Mucosa of rectum (tissue), 2 donors: ENCODE measurements around the gene D2HGDH.
"Not testable (repeated sequence)": the region's sequence is repeated elsewhere in the genome, so short reads cannot be mapped to it uniquely, and the experiment has no call there.

Experiments used
- H3K27ac ChIP-seq, 2 donors: one replicate each; pipeline ENCODE4 v1.7.0; 2013; ENCODE audit warnings: inconsistent platforms in 2 of 2, low read depth in 2 of 2, low read length in 2 of 2
- H3K27me3 ChIP-seq, 2 donors: one replicate each; pipeline ENCODE4 v1.7.0; 2013; ENCODE audit warnings: low read length in 2 of 2; ENCODE audit not compliant: control insufficient read depth in 2 of 2, insufficient read depth in 2 of 2
- H3K36me3 ChIP-seq, 2 donors: one replicate each; pipeline ENCODE4 v1.7.0; 2013; ENCODE audit warnings: low read length in 2 of 2; ENCODE audit not compliant: control insufficient read depth in 2 of 2, insufficient read depth in 2 of 2
- H3K4me1 ChIP-seq, 2 donors: one replicate each; pipeline ENCODE4 v1.7.0; 2013; ENCODE audit warnings: low read length in 2 of 2, mild to moderate bottlenecking in 1 of 2; ENCODE audit not compliant: control insufficient read depth in 2 of 2, insufficient read depth in 2 of 2
- H3K4me3 ChIP-seq, 2 donors: one replicate each; pipeline ENCODE4 v1.7.0; 2013; ENCODE audit warnings: low read length in 2 of 2
- H3K9ac ChIP-seq, 2 donors: one replicate each; pipeline ENCODE4 v1.7.0; 2013; ENCODE audit warnings: low read length in 2 of 2, low read depth in 1 of 2, mild to moderate bottlenecking in 1 of 2
- H3K9me3 ChIP-seq, 2 donors: one replicate each; pipeline ENCODE4 v1.7.0; 2013; ENCODE audit warnings: low read length in 2 of 2; ENCODE audit not compliant: control insufficient read depth in 2 of 2
- donor health status: healthy.
- donor health status: Normal muscosa, but diverticular disease.

The D2HGDH gene

GRCh38 chr2:241774419-241775222, 40.2 kb downstream of the D2HGDH start:
- Histone ChIP-seq H3K27ac (peak overlapping the region; percentile 88 to 91), H3K4me1 (peaks cover 27 to 47% of the 10 kb centered on the region in 2 donors), H3K27me3 (no peaks in the 10 kb centered on the region), H3K36me3 (no peaks in the 10 kb centered on the region), H3K4me3 (peak overlapping the region; percentile 13 to 57), H3K9ac (peak overlapping the region in 1 of 2 donors; percentile 86), H3K9me3 (no peaks in the 10 kb centered on the region)

GRCh38 chr2:241775223-241776177, 41.1 kb downstream of the D2HGDH start:
- Histone ChIP-seq H3K27ac (peak overlapping the region; percentile 88 to 91), H3K36me3 (no peaks in the 10 kb centered on the region), H3K27me3 (no peaks in the 10 kb centered on the region), H3K4me1 (peaks cover 27 to 47% of the 10 kb centered on the region in 2 donors), H3K4me3 (peak overlapping the region in 1 of 2 donors; percentile 57), H3K9me3 (no peaks in the 10 kb centered on the region), H3K9ac (peak overlapping the region; percentile 41 to 86)

- peak within 1 kb of the TSS; percentile 88 to 91 for H3K27ac ChIP-seq
- H3K27me3 ChIP-seq, result no peaks in the 10 kb centered on the region
- H3K36me3 ChIP-seq, result no peaks in the 10 kb centered on the region
- peaks cover 27 to 47% of the 10 kb centered on the region in 2 donors for H3K4me1 ChIP-seq
- H3K9ac ChIP-seq, result peak within 1 kb of the TSS; percentile 84 to 86
- H3K4me3 ChIP-seq, result peak within 1 kb of the TSS; percentile 76 to 77
- H3K9me3 ChIP-seq, result no peaks in the 10 kb centered on the region
These were observed 42.1 kb downstream of the D2HGDH start, which contains the start of gene GAL3ST2 for GRCh38 chr2:241776336-241777169. GAL3ST2 (plus strand) TSS chr2:241776822; CDS start chr2:241776956, 134 bp downstream.

- Histone ChIP-seq H3K36me3 (no peaks in the 10 kb centered on the region), H3K4me1 (peaks cover 27 to 47% of the 10 kb centered on the region in 2 donors), H3K9ac (peak overlapping the region; percentile 84 to 86), H3K4me3 (peak overlapping the region; percentile 76 to 77), H3K27me3 (no peaks in the 10 kb centered on the region), H3K27ac (peak overlapping the region; percentile 88 to 91), H3K9me3 (no peaks in the 10 kb centered on the region)
These were observed 42.8 kb downstream of the D2HGDH start for GRCh38 chr2:241777170-241777685.

- H3K27ac ChIP-seq, result peak overlapping the region; percentile 88 to 91
These were observed 43.5 kb downstream of the D2HGDH start for GRCh38 chr2:241777686-241778627.

GRCh38 chr2:241780939-241781569, 46.6 kb downstream of the D2HGDH start:
- no peaks in the 10 kb centered on the region for H3K27me3 ChIP-seq
- H3K27ac ChIP-seq, result no peak overlapping the region
- peaks cover 5 to 19% of the 10 kb centered on the region in 2 donors for H3K4me1 ChIP-seq
- no peak overlapping the region for H3K9ac ChIP-seq
- H3K9me3 ChIP-seq, result no peaks in the 10 kb centered on the region
- no peak overlapping the region for H3K4me3 ChIP-seq
- no peaks in the 10 kb centered on the region for H3K36me3 ChIP-seq

More at GRCh38 chr2:241777686-241778627, 43.5 kb downstream of the D2HGDH start:
- Histone ChIP-seq H3K4me3 (peak overlapping the region; percentile 76 to 77), H3K9me3 (no peaks in the 10 kb centered on the region), H3K36me3 (no peaks in the 10 kb centered on the region), H3K9ac (peak overlapping the region; percentile 84 to 86), H3K4me1 (peaks cover 27 to 47% of the 10 kb centered on the region in 2 donors), H3K27me3 (no peaks in the 10 kb centered on the region)

- H3K27me3 ChIP-seq, H3K9me3 ChIP-seq, H3K4me3 ChIP-seq, H3K27ac ChIP-seq, H3K36me3 ChIP-seq, H3K9ac ChIP-seq: not testable (repeated sequence)
- H3K4me1 ChIP-seq, result peaks cover 4 to 11% of the 10 kb centered on the region in 2 donors
These were observed 47.6 kb downstream of the D2HGDH start for GRCh38 chr2:241782053-241782452.

- H3K9me3 ChIP-seq, result no peaks in the 10 kb centered on the region
- no peaks in the 10 kb centered on the region for H3K27me3 ChIP-seq
- H3K36me3 ChIP-seq, result no peaks in the 10 kb centered on the region
- H3K4me3 ChIP-seq, result no peak overlapping the region
- no peak overlapping the region for H3K9ac ChIP-seq
- peaks cover 7 to 33% of the 10 kb centered on the region in 2 donors for H3K4me1 ChIP-seq
- H3K27ac ChIP-seq, result peak overlapping the region in 1 of 2 donors; percentile 60
These were observed 53.7 kb downstream of the D2HGDH start for GRCh38 chr2:241788135-241788534.
